Smooth muscle cell (in vitro differentiated cells): Measurements from ENCODE around the gene LCE1A. TPM values are rescaled to one million over a fixed set of nuclear protein-coding genes. Genes with fewer than 3 reads are reported as not detected.

ENCODE experiments used
- DNase-seq: peaks from one replicate; lab custom pipeline; 2025; ENCODE audit not compliant: unreplicated experiment; lab: John Stamatoyannopoulos, UW
- H2AFZ ChIP-seq: fragments of 200-600 bp; sonication (generic); 2 replicates; pipeline ENCODE4 v1.6.0; 2016; ENCODE audit warnings: antibody characterized with exemption, low read depth, mild to moderate bottlenecking
- H3F3A ChIP-seq: fragments of 200-600 bp; sonication (generic); 2 replicates; pipeline ENCODE4 v1.6.0; 2017; ENCODE audit warnings: antibody characterized with exemption, low read depth
- H3K27ac ChIP-seq: fragments of 200-600 bp; sonication (generic); 2 replicates; pipeline ENCODE4 v1.5.1; 2016; ENCODE audit warnings: low read depth, mild to moderate bottlenecking
- H3K27me3 ChIP-seq: fragments of 200-600 bp; sonication (generic); 2 replicates; pipeline ENCODE4 v1.6.1; 2016; ENCODE audit warnings: low read depth, mild to moderate bottlenecking
- H3K36me3 ChIP-seq: fragments of 200-600 bp; sonication (generic); 2 replicates; pipeline ENCODE4 v1.5.1; 2016; ENCODE audit warnings: low read depth
- H3K4me1 ChIP-seq: fragments of 200-600 bp; sonication (generic); 2 replicates; pipeline ENCODE4 v1.5.1; 2016; ENCODE audit warnings: low read depth
- H3K4me2 ChIP-seq: fragments of 200-600 bp; sonication (generic); 2 replicates; pipeline ENCODE4 v1.6.0; 2016; ENCODE audit warnings: mild to moderate bottlenecking
- H3K4me3 ChIP-seq: fragments of 200-600 bp; sonication (generic); 2 replicates; pipeline ENCODE4 v1.5.1; 2016; ENCODE audit warnings: mild to moderate bottlenecking
- H3K79me2 ChIP-seq: fragments of 200-600 bp; sonication (generic); 2 replicates; pipeline ENCODE4 v1.6.0; 2016; ENCODE audit warnings: low read depth, mild to moderate bottlenecking
- H3K9ac ChIP-seq: fragments of 200-600 bp; sonication (generic); 2 replicates; pipeline ENCODE4 v1.6.0; 2016; ENCODE audit warnings: low read depth
- H3K9me3 ChIP-seq: fragments of 200-600 bp; sonication (generic); replicated peaks from 2 replicates; pipeline ENCODE4 v1.5.1; 2016; ENCODE audit warnings: low read depth
- H4K20me1 ChIP-seq: fragments of 200-600 bp; sonication (generic); 2 replicates; pipeline ENCODE4 v1.6.0; 2016; ENCODE audit warnings: low read depth
- CTCF ChIP-seq: fragments of 200-600 bp; sonication (generic); IDR thresholded peaks from 2 replicates; pipeline ENCODE4 v1.5.1; 2017; ENCODE audit warnings: borderline replicate concordance, mild to moderate bottlenecking, antibody characterized with exemption; ENCODE audit not compliant: insufficient read depth, poor library complexity, severe bottlenecking
- WGBS: methylation state at CpG from one replicate; pipeline ENCODE4 v1.1.7; 2016; ENCODE audit warnings: low lambda C conversion rate; 5-methylcytosine and 5-hydroxymethylcytosine counted together
- polyA plus RNA-seq: library from polyadenylated mRNA; unstranded; fragments of >200 nt; fragmentation: Nextera tagmentation; extraction: Ambion mirVana; gene quantifications from 2 replicates; pipeline ENCODE4 v1.2.1, GENCODE V29; 2016
- total RNA-seq: library from RNA; depleted of rRNA; stranded (reverse); fragments of >200 nt; gene quantifications from 2 replicates; pipeline ENCODE4 v1.2.3, GENCODE V29; 2014

Gene LCE1A
- total and polyA plus RNA-seq, 2 experiments from 2014 or later = not detected

- Histone ChIP-seq H3K27me3 (no peaks in the 10 kb centered on the region), H3K9me3 (peaks cover 12% of the 10 kb centered on the region), H4K20me1 (no peaks in the 10 kb centered on the region), H3K36me3 (no peaks in the 10 kb centered on the region), H3K9ac (no peak overlapping the region), H3K4me3 (no peak overlapping the region), H3F3A (no peaks in the 10 kb centered on the region), H3K79me2 (no peaks in the 10 kb centered on the region), H3K4me2 (no peak overlapping the region), H2AFZ (no peak overlapping the region), H3K4me1 (no peaks in the 10 kb centered on the region), H3K27ac (no peak overlapping the region)
- no peak for TF ChIP-seq CTCF
- DNase-seq = no peak
Measured at GRCh38 chr1:152864443-152864842, 37.2 kb downstream of the LCE1A start.

- H3K79me2 ChIP-seq = no peaks in the 10 kb centered on the region
- DNase-seq = no peak
Measured at GRCh38 chr1:152866321-152866720, 39.0 kb downstream of the LCE1A start.

GRCh38 chr1:152869808-152870419, 42.6 kb downstream of the LCE1A start:
- DNase-seq = no peak
- peak; percentile 42 for TF ChIP-seq CTCF
- Histone ChIP-seq H3K4me2 (no peak overlapping the region), H3K79me2 (no peaks in the 10 kb centered on the region), H3K9me3 (no peaks in the 10 kb centered on the region), H3K27me3 (no peaks in the 10 kb centered on the region), H3K4me1 (no peaks in the 10 kb centered on the region), H2AFZ (no peak overlapping the region), H3K9ac (no peak overlapping the region), H4K20me1 (no peaks in the 10 kb centered on the region), H3K36me3 (no peaks in the 10 kb centered on the region), H3F3A (no peaks in the 10 kb centered on the region), H3K27ac (no peak overlapping the region), H3K4me3 (no peak overlapping the region)
- 36% methylated on average over 9 of the region's 9 CpGs for WGBS

More at GRCh38 chr1:152866321-152866720, 39.0 kb downstream of the LCE1A start:
- Histone ChIP-seq H3K4me2 (no peak overlapping the region), H3K27me3 (no peaks in the 10 kb centered on the region), H3F3A (no peaks in the 10 kb centered on the region), H3K9me3 (peaks cover 8% of the 10 kb centered on the region), H4K20me1 (no peaks in the 10 kb centered on the region), H3K9ac (no peak overlapping the region), H3K36me3 (no peaks in the 10 kb centered on the region), H3K4me1 (no peaks in the 10 kb centered on the region), H2AFZ (no peak overlapping the region), H3K4me3 (no peak overlapping the region), H3K27ac (no peak overlapping the region)
- no peak for TF ChIP-seq CTCF
- WGBS = 62% methylated on average over 2 of the region's 2 CpGs
